ENCODE results near the gene GPR157.

- TF ChIP-seq, protein P1, sequence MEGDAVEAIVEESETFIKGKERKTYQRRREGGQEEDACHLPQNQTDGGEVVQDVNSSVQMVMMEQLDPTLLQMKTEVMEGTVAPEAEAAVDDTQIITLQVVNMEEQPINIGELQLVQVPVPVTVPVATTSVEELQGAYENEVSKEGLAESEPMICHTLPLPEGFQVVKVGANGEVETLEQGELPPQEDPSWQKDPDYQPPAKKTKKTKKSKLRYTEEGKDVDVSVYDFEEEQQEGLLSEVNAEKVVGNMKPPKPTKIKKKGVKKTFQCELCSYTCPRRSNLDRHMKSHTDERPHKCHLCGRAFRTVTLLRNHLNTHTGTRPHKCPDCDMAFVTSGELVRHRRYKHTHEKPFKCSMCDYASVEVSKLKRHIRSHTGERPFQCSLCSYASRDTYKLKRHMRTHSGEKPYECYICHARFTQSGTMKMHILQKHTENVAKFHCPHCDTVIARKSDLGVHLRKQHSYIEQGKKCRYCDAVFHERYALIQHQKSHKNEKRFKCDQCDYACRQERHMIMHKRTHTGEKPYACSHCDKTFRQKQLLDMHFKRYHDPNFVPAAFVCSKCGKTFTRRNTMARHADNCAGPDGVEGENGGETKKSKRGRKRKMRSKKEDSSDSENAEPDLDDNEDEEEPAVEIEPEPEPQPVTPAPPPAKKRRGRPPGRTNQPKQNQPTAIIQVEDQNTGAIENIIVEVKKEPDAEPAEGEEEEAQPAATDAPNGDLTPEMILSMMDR (IDR thresholded peaks at IDR 0.05; ENCODE audit: low read depth, low read length), result no peak
- TF ChIP-seq, protein P2, sequence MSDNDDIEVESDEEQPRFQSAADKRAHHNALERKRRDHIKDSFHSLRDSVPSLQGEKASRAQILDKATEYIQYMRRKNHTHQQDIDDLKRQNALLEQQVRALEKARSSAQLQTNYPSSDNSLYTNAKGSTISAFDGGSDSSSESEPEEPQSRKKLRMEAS (IDR thresholded peaks at IDR 0.05; ENCODE audit: low read depth, low read length), result peak; percentile 99
Measured at GRCh38 chr1:9066945-9067807, 61.7 kb downstream of the GPR157 start.
